NCI-H526 treated with DMSO at 0.1 percent for 48 hours (cell line): ENCODE measurements around the gene FGF12.

Source experiments
- DNase-seq: peaks from one replicate; lab custom pipeline; 2025; lab: John Stamatoyannopoulos, UW

FGF12 gene

DNA sequence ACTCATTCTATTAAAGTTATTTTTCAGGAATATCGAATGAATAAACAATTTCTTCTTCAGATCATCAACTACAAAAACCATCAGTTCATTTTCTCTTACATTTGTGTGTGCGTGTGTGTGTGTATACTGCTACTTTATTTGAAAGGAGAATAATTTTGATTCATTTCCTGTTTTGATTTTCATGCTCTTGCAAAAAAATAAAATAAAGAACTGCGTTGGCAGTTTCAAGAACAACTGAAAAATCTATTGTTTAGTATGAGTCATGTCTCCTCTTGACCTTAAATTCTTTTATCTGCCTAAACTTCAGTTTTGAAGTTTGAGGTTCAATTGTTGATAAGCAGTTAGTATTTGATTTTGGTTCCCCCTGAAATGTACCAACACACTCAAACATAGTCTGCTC, 540.8 kb downstream of the FGF12 start:
- no peak for DNase-seq

DNA sequence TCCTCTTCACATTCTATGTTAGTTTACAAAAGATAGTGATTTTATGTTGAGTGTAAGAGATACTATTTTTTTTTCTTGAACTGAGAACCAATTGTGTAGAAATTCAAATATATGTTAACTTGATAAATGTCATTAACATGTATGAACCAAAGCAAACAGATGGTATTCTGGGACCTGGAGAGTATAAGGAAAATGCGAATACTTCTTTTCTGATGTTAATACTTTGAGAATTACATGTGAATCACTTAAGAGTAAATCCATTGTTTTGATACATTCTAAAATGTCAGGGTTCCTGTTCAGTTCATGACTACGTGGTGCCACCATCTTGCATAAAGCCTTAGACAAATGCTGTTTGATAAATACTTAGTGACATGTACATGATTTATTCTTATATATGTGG, 541.3 kb downstream of the FGF12 start:
- DNase-seq, result no peak

DNA sequence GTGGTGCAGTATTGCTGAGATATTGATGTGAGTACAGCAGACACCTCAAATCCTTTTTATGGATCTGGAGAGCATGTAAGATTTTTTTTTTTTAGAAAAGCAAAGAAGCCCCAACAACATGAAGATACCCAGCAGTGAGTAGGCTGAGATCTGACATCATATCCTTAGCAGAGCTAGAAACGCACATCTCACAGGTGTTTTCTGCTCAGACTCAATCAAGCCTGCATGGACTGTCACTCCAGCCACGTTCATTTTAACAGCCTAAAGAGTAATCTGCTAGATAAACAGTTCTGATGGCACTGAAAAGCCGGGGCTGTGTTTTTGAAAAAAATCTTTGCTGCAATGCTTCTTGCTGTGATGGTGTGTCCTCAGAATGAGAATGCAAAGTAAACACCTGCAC, 544.2 kb downstream of the FGF12 start:
- no peak for DNase-seq

DNA sequence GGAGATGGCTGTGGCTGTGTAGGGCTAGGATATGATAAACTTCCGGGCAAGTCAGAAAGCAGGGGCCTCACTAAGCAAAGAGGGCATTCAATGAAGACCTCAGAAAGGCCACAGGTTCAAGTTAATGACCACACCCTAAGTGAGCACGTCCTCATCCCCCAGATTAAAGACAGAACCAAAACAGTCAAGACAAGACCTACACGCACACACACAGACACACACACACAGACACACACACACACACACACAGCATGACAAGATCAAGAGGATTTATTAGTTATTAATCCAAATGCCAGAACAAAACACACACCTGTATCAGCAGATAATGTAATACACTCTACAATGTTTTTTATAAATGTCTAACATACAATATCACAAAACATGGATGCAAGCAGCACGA, 546.2 kb downstream of the FGF12 start:
- DNase-seq, result no peak

DNA sequence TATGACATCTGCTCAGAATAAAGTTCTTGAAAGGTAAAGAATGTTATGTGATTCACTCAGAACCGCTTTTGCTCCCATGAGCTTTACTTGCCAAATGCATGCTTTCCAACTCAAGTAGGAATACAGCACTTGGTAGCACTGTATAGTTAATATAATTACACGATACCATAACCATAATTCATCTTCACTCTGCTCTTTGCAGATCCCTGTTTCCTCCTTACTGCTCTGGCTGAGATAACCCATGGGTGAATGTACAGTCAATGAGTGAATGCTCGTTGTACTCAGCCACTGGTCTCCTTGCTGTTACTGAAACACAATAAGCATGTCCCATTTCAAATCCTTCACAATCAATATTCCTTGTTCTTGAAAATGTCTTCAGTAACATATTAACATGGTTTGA, 550.0 kb downstream of the FGF12 start:
- no peak for DNase-seq

DNA sequence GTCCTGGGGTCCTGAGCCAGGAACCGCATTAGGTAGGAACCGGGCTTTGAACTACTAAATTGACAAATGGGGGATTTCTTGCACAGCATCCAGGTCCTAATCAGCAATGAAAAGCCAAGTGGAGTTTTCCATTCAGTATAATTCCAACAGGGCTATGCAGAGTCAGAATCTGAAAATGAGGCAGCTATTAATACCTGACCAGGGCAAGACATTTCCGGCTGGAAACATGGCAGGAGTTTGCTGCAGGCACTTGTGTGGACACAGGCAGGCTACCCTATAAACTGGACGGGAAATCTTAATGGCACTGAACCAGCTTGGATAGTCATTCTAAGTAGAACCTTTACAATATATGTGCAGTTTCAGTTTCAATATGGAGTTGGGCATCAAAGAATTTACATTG, 553.1 kb downstream of the FGF12 start:
- no peak for DNase-seq

DNA sequence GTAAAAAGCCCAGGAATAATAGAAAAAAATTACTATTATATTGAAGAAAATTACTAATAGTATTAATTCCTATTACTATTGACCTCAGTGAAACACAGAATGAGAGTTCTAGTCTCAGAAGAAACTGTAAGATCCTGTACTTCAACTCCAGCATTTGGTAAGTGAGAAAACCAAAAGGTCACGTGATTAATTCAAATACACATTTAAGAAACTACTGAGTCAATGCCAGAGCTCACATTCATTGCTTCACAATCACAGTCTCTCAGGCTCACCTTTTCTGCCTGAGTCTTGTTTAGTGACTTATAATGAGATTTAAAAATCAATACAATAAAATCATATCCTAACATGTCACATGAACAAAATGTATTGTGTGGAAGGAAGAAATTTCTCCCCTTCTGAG, 556.1 kb downstream of the FGF12 start:
- DNase-seq, result no peak

DNA sequence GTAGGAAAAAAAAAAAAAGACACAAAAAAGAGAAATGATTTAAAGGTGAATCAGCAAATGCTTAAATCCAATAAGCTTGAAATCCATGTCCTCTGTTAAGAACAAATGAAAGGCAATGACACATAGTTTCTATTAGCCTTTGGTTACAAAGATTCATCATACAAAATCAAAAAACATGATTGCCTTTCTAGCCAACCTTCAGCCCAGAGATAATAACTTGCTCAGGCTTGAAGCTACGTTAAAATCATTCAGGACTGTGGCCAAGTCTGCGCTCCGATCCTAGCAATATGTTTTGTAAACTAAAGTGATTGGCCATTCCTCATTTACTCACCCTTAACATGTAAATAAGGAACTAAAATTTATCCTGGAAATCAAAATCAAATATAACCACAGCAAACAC, 556.7 kb downstream of the FGF12 start:
- DNase-seq, result no peak

DNA sequence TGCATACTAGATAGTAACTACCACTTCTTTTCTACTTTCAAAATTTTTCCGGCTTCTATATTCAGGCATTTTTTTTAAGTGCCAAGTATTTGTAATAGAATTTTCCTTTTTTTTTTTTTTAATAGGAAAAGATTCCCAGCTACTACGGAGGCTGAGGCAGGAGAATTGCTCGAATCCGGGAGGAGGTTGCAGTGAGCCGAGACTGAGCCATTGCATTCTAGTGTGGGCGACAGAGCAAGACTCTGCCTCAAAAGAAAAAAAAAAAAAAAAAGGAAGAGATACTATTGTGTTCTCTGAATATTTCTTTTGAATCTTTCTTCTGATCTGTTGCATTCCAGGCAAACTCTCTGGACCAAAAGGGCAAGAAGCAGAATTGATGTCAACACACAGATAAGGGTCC, 557.3 kb downstream of the FGF12 start:
- DNase-seq, result no peak

DNA sequence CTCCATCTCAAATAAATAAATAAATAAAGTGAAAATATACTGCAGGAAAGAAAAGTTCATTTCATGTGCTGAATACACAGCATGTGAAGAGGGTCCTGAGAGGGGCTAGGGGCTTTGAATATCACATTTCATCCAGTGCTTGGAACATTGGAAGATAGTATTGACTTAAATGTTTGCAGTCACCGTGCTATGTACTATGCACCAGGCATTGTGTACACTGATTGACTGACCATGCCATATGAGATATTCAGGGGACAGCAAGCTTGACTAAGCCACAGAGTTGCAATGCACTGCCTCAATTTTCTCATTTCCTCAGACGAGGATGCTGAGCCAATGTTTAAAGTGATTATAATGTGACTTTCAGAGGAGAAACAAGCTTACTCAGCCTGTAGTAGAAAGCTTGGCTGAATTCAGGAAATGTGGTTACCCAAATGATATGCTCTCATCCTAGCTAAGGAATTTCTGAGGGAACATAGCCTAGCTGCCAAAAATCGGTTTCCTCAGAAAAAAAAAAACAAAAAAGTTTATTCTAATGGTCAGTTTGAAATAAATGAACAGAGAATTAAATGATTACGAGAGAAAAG, 557.9 kb downstream of the FGF12 start:
- no peak for DNase-seq

DNA sequence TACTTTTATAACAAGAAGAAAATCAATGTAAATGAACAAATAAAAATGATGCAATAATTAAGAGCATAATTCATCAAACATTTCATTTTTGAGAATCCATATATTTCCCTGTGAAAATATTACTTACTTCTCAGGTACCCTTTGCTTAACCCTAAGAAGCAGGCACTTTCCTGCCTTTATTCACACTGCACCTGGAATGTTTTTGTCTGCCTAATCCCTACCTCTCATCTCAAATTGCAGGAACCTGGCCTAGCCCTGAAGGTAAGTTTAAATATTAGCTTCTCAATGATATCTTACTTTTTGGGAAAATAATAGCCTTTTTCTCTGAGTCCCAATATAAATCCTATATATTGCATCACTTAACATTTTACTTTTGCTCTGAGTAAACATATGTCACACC, 559.1 kb downstream of the FGF12 start:
- no peak for DNase-seq

DNA sequence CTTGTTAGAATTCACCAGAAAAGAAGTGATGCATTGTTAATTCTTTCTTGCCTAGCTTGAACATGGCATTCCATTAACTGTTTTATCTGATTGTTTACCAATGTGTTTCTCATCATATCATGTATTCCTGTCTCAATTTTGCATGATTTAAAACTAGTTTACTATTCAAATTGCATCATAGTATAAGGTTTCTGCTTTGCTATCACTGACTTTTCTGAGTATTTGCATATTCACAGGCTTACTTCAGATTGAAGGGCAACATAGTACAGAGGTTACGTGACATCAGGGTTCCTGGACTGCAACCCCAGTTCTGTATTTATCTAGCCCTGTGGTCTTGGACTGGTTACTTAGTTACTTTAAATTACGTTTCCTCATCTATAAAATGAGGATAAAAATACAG, 561.8 kb downstream of the FGF12 start:
- DNase-seq, result peak; percentile 95

DNA sequence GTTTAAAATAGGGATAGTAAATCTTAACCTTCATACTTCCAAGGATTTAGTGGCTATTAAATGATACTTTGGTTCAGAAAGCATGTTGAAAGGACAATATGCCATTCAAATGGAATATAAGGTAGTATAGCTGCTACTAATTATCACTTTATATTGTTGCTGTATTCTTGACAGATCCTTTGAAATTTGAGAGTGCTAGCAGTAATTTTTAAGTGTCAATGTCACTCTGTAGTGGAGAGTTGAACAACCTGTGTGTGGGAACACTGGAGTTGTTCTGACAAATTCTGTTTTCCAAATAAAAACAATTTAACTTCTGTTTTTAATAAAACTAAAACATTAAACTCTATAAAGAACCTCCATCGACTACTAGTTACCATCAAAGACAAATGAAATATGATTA, 565.7 kb downstream of the FGF12 start:
- DNase-seq, result no peak

DNA sequence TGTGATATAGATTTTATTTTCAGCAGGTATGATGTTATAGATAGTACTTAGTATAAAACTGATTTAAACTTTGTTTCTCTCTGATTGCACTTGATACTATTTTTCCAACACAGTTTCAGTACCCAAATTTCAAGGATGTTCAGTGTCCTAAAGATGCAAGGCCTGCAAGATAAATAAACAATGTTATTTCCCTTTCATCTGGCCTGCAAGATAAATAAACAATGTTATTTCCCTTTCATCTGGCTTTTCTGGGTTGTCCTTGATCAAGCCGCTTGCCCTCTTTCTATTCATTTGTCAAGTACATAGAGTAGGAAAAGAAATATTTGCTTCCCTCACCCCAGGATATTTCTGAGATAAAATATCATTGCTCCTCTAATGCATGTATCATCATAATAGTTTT, 571.0 kb downstream of the FGF12 start:
- no peak for DNase-seq

DNA sequence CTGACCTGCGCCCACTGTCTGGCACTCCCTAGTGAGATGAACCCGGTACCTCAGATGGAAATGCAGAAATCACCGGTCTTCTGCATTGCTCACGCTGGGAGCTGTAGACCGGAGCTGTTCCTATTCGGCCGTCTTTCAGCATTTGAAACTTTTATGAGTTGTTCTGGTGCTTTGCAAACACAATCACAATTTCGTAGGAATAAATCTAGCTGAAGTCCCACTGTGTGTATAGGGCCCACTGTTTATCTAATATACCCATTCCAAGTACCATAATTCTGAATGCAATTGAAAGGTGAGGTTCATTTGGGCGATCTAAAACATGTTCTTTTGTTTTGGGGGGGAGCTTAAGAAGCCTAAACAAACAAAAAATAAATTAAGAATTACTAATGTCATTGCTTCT, 572.1 kb downstream of the FGF12 start:
- DNase-seq, result no peak

DNA sequence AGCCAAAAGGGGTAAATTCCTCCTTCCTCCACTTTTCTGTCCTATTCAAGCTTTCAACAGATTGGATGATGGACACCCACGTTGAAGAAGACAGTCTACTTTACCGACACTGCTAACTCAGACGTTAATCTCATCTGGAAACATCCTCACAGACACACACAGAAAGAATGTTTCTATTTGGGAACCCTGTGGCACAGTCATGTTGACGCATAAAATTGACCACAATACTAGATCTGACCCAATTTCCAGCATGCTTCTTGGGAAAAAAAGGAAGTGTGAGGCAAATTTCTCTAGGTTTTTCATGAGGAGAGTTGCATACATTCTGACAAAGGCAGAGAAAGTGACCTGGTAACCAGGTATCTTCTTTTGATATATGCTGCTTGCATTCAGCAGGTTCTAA, 594.1 kb downstream of the FGF12 start:
- DNase-seq, result no peak

DNA sequence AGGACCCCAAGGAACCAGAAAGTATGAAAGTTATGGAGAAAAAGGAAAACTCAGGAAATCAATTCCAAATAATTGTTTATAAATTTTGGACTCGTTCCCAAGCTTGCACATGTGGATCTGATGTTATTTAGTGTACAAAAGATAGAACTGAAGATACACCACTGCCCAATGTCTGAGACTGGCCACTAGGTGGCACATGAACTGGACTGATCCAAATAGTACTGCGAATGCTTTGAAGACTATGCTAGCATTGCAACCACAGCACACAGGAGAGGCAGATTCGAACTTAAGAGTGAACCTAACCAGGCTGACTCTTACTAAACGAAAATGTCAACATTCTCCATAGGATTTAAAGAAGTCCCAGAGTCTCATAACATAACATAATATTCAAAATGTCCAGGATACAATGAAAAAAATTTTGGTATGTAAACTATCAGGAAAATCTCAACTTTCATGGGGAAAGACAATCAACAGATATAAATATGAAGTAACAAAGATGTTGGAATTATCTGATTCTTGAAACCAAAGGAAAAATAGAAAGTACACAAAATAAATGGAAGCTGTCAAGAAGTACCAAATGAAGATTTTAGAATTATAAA, 596.7 kb downstream of the FGF12 start:
- DNase-seq, result no peak

DNA sequence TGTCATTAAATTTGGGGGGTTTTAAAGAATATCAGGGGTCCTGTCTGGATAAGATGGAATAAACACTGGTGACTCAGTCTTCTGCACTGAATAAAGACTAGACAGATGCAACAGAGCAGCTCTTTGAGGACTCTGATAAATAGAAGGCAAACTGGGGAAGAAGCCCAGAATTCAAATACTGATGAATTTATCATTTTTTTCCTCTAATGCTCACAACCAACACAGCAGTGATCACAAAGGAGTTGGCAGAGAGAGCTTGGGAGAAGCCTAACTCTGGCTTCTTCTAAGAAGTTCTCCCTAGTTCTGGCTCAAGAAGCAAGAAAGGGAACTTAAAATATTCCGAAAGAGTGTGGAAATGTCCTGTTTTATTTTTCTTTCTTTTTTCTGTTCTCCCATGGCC, 597.8 kb downstream of the FGF12 start:
- DNase-seq, result no peak

DNA sequence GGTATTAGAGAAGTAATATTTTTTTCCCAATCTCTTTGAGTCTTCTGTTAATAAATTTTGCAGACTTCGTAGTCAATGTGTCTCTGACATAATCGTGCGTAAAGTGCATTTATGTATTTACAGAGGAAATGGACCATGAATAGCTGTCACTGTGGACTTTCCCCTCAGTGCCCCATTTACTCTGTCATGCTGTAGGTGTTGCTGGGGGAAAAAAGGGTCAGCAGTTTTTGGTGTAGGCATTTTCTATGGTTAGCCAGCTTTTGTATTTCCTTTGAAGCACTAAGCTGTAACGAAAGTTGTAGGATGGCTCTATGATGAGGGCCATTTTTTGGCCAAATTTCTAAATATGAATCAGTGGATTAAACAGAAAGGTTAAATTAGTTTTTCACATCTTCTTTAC, 598.4 kb downstream of the FGF12 start:
- DNase-seq, result peak; percentile 46

DNA sequence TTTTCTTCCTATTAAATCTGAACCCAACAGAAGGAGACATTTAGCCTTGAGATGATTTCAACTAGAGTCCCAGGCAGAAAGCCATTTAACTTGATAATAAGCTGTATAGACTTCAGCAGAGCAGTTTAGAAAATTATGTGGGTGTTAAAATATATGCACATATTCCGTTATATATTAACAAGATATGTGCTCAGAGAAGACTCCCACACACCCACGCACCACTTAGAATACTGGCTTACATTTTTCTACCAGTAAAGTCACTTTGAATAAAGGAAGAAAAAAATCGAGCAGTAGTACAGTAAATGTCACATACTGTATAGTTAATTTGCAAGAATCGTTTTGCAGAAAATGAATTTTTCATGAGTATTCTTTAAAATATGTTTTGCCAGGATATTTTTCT, 599.3 kb downstream of the FGF12 start:
- no peak for DNase-seq

DNA sequence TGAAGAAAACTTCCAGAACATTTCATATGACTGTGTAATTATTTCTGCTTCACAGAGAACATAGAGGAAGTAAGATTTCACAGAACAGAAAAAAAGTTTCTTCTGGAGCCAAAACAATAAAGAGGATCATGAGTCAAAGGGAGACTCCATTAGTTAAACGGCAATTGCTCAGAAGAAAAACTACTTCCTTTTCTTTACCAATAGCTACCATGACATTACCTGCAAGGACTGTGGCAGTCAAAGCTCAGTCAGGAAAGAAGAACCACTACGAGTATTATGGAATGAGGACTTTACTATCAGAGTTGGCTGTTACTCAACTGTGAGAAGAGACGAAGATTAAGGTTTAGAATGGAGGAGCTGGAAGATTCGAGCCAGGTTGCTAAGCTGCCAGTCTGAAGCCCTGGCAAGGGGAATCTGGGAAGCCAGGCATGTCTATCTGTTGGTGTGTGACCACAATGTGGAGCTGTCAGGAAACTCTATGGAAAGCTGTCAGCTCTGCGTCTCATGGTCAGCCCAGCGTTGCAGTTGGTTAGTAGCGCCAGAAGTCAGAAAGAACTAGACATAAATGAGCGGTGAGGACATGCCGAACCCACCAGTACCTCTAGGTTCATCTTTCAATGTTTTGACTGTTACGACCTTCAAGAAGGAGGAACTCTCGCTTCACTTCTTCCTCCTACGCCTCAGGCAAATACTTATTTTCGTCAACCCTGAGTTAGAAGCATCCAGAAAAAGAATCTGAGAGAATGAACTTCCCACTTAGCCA, 604.3 kb downstream of the FGF12 start:
- no peak for DNase-seq

DNA sequence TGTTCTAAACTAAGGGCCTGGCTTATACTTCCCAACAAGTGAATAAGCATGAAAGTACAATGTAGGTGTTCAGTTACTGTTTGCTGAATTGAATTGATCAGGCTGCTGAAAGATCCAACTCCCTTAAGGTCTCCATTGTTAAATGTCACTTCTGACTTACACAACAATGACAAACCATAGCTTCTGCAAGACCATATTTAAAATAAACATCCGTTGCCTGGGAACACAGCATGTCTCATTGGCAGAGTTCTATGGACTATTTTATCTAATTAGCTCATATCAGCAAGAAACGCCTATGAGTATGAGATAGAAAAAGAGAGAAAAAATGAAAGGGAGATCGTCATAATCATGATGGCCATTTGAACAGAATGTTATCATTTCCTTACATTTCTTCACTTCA, 605.4 kb downstream of the FGF12 start:
- no peak for DNase-seq

DNA sequence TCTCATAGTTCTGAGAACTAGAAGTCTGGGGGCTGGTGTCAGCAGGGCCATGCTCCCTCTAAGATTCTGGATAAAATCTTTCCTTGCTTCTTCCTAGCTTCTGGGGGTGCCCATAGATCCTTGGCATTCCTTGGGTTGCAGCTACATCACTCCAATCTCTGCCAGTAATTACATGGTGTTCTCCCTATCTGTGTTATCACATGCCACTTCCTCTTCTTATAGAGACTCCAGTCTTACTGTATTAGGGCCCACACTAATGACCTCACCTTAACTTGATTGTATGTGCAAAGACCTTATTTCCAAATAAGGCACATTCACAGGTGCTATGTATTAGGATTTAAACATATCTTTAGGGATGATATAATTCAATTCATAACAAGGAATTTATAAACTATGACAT, 618.5 kb downstream of the FGF12 start:
- no peak for DNase-seq

DNA sequence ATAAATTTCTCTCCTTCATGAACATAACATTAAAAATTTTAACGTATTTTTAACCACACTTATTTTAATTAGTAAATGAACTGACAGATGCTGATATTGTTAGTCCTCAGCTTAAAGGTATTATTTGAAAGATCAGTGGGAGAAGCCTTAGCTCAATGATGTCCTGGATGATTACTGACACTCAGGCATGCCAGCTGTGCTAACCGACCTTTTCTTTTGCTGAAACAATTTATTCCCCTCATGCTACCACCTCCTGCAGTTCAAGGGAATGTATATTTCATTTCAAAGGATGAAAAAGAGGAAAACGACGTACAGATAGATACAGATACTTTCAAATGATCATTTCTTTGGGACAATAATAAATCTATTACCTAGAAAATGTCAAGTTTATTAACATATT, 620.8 kb downstream of the FGF12 start:
- DNase-seq, result no peak
